Lower leg skin (tissue), 4 donors: ENCODE results near the gene BMP6. TPM values are rescaled to one million over a fixed set of nuclear protein-coding genes. Genes with fewer than 3 reads are reported as not detected.

Source experiments
- DNase-seq, 2 donors: peaks; one replicate each; pipeline ENCODE4 v3.0.0-alpha.2; 2019; ENCODE audit warnings: low spot score in 2 of 2
- H3K4me3 ChIP-seq: fragments of 200-600 bp; sonication (generic); 2 replicates; pipeline ENCODE4 v1.5.1; 2017; ENCODE audit warnings: mild to moderate bottlenecking, low read depth; ENCODE audit not compliant: poor library complexity, severe bottlenecking
- POLR2A ChIP-seq, 2 donors: fragments of 450-650 bp; IDR thresholded peaks; one replicate each; pipeline ENCODE4 v1.6.1; 2016 to 2017; ENCODE audit warnings: antibody characterized with exemption in 2 of 2, mild to moderate bottlenecking in 1 of 2, moderate library complexity in 1 of 2
- WGBS, 2 donors: methylation state at CpG; one replicate each; pipeline ENCODE4 v1.1.5; 2018; 5-methylcytosine and 5-hydroxymethylcytosine counted together
- intact Hi-C: fragments of 100-400 bp; cut with DNase I; formaldehyde crosslinking; loops from one replicate; pipeline ENCODE4 v1.15.0; 2023; ENCODE audit warnings: low total_unique reads
- total RNA-seq, 4 donors: library from RNA; depleted of rRNA; stranded (reverse); fragments of >200 nt; gene quantifications; one replicate each; pipeline ENCODE4 v1.1.0, GENCODE V29; 2016
- TF ChIP-seq, protein P1 (sequence below), 3 donors: fragments of 450-650 bp; IDR thresholded peaks; one replicate each; pipeline ENCODE4 v1.5.1; 2016; ENCODE audit warnings: antibody characterized with exemption in 3 of 3, mild to moderate bottlenecking in 3 of 3, moderate library complexity in 2 of 3

Gene BMP6
- total RNA-seq, 4 donors from 2014 or later = 1.7 to 11.2 (median 6.2) TPM

DNA sequence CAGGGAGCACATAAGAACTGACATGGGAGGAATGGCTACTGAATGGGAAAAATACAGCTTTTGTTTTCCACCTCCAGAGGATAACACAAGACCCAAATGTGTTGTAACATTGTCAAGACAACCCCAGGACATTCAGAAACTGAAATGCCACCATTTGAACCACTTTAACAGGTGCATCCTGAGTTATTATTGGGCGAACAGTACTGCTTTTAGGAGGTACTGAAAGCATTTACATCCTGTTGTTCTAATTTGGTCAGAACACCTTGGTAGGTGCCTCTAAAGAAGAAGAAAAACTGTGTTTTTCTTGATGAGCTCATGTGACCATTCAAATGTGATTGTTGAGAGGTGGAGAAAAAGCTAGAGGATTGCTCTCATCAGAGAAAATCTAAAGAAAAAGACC lies 191.1 kb downstream of the BMP6 start:
- intact Hi-C loops = no loop called here
- no peak for DNase-seq
- 86 to 87% methylated on average over 1 of the region's 1 CpG for WGBS, 2 donors
- no peak for TF ChIP-seq POLR2A (IDR thresholded peaks at IDR 0.05)
- TF ChIP-seq, protein P1, sequence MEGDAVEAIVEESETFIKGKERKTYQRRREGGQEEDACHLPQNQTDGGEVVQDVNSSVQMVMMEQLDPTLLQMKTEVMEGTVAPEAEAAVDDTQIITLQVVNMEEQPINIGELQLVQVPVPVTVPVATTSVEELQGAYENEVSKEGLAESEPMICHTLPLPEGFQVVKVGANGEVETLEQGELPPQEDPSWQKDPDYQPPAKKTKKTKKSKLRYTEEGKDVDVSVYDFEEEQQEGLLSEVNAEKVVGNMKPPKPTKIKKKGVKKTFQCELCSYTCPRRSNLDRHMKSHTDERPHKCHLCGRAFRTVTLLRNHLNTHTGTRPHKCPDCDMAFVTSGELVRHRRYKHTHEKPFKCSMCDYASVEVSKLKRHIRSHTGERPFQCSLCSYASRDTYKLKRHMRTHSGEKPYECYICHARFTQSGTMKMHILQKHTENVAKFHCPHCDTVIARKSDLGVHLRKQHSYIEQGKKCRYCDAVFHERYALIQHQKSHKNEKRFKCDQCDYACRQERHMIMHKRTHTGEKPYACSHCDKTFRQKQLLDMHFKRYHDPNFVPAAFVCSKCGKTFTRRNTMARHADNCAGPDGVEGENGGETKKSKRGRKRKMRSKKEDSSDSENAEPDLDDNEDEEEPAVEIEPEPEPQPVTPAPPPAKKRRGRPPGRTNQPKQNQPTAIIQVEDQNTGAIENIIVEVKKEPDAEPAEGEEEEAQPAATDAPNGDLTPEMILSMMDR (IDR thresholded peaks at IDR 0.05) = no peak
- no peak overlapping the region for H3K4me3 ChIP-seq

DNA sequence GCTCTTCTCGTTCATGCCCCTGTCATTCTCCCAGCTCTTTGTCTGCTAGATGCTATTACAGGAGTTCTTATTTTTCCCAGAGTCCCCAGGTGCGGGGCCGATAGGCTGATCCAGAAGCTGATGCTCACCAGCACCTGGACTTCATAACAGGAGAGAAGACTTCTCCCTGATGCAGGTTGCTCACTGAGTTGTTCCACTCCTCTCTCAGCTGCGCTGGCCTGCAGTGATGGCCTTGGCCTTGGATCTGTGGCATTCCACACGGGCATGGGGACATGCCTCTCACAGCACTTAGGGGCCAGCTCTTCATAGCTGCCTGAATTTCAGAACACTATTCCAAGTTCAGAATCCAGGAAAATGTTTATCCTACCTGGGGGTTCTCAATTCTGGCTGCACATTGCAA lies 191.8 kb downstream of the BMP6 start:
- no peak for TF ChIP-seq POLR2A (IDR thresholded peaks at IDR 0.05)
- TF ChIP-seq, protein P1 (IDR thresholded peaks at IDR 0.05) = no peak
- H3K4me3 ChIP-seq = no peak overlapping the region
- WGBS, 2 donors = 77 to 89% methylated on average over 5 of the region's 5 CpGs
- intact Hi-C loops = no loop called here
- no peak for DNase-seq

DNA sequence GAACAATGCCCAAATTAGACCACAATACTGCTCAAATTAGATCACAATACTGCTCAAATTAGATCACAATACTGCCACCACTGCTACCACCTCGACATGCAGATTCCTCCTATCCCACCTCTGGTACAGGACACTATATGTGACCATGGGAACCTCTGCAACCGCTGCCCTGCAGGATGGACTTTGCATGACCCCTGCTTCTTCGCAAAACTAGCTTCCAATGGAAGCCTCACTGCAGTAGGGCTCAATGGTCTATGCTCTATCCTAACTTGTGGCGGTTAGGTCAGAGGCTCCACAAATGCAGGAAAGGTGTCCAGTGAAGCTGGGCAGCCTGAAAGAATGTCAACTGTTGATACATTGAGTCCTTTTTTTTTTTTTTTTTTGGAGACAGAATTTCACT lies 192.5 kb downstream of the BMP6 start:
- no peak for DNase-seq

DNA sequence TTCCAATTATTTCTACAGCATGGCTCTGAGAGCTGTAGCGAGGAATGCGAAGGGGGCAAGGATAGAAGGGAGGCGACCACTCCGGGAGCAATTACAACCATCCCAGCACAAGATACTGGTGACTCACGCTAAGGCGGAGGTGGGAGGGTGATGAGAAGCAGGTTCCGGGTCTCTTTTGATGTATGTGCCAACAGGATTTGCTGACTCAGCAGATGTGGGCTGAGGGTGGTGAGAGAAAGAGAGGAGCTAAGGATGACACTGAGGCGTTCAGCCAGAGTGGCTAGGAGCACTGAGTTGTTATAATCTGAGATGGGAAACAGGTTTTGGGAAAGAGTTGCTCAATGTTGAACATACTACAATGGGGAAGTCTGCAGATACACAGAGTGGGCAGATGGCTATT lies 194.0 kb downstream of the BMP6 start:
- no peak for TF ChIP-seq POLR2A (IDR thresholded peaks at IDR 0.05)
- TF ChIP-seq, protein P1 (IDR thresholded peaks at IDR 0.05) = no peak
- no peak overlapping the region for H3K4me3 ChIP-seq
- intact Hi-C loops = no loop called here
- 27 to 44% methylated on average over 8 of the region's 8 CpGs for WGBS, 2 donors
- no peak for DNase-seq

More for the DNA sequence above, 192.5 kb downstream of the BMP6 start:
- intact Hi-C loops = no loop called here
- WGBS, 2 donors = 98 to 99% methylated on average over 4 of the region's 4 CpGs
- no peak for TF ChIP-seq POLR2A (IDR thresholded peaks at IDR 0.05)
- TF ChIP-seq, protein P1 (IDR thresholded peaks at IDR 0.05) = no peak
- H3K4me3 ChIP-seq = no peak overlapping the region

DNA sequence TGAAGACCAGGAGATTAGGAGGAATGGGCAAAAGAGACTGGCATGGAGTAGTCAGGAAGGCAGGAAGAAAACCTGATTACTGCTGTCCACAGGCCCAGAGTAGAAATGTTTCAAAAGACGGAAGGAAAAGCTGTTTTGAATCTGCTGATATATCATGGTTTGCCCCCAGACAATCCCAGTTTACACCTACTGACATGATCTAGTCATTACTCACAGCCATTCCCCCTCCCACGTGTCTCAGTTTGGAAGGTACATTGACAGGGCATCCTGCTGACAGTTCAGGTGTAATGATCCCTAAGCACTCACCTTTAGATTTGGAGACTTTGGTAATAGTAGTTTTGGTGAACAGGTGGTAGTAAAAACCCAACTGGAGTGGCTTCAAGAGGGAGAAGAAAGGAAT lies 194.5 kb downstream of the BMP6 start:
- no peak for TF ChIP-seq POLR2A (IDR thresholded peaks at IDR 0.05)
- TF ChIP-seq, protein P1 (IDR thresholded peaks at IDR 0.05) = no peak
- 42 to 76% methylated on average over 2 of the region's 2 CpGs for WGBS, 2 donors
- intact Hi-C loops = no loop called here
- no peak for DNase-seq
- H3K4me3 ChIP-seq = no peak overlapping the region

DNA sequence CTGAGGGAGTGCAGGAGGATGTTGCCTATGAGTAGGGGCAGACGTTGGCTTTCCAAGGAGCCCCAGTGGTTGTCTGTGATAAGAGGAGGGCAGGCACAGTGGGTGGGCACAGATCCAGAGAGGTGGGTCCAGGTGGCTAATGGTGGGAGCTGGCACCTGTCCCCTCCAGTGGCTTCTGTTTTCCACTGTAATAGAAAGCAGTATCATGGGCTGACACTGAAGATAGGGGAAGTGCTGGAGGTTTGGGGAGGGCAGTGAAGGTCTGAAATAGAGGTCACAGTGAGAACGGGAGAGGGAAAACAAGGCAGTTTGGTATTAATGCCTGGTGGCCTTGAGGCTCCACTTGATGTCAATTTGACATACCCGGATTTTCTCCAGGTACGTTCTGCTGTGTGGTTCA lies 195.1 kb downstream of the BMP6 start:
- no peak overlapping the region for H3K4me3 ChIP-seq
- WGBS, 2 donors = 81 to 85% methylated on average over 4 of the region's 4 CpGs
- no peak for TF ChIP-seq POLR2A (IDR thresholded peaks at IDR 0.05)
- TF ChIP-seq, protein P1 (IDR thresholded peaks at IDR 0.05) = no peak
- no peak for DNase-seq
- intact Hi-C loops = no loop called here
